HG02943 (cell line): ENCODE measurements around the gene LSR.

ENCODE experiments used
- ATAC-seq: cut with Tn5 transposase; IDR thresholded peaks from one replicate; pipeline ENCODE4 v1.9.1; 2021; ENCODE audit warnings: mild to moderate bottlenecking, low read depth, moderate library complexity; ENCODE audit not compliant: unreplicated experiment

Gene LSR

GRCh38 chr19:35246466-35247092 is 2.2 kb upstream of the LSR start:
- ATAC-seq: no peak

GRCh38 chr19:35247526-35248309 is 1.1 kb upstream of the LSR start:
- peak; percentile 36 for ATAC-seq

GRCh38 chr19:35249146-35249847 is 495 bp downstream of the LSR start:
- ATAC-seq: no peak

- no peak for ATAC-seq
Observed at GRCh38 chr19:35249848-35250711, 1.3 kb downstream of the LSR start.

- no peak for ATAC-seq
Observed at GRCh38 chr19:35251456-35251855, 2.7 kb downstream of the LSR start.

GRCh38 chr19:35253316-35254286 is 4.8 kb downstream of the LSR start:
- no peak for ATAC-seq

- no peak for ATAC-seq
Observed at GRCh38 chr19:35254341-35255297, 5.8 kb downstream of the LSR start.

- ATAC-seq: no peak
Observed at GRCh38 chr19:35256566-35256965, 7.8 kb downstream of the LSR start.

- no peak for ATAC-seq
Observed at GRCh38 chr19:35257113-35257461, 8.3 kb downstream of the LSR start.

GRCh38 chr19:35260694-35261304 is 12.0 kb downstream of the LSR start:
- ATAC-seq: no peak

- no peak for ATAC-seq
Observed at GRCh38 chr19:35261356-35262100, 12.7 kb downstream of the LSR start.

- ATAC-seq: no peak
Observed at GRCh38 chr19:35262101-35262761, 13.4 kb downstream of the LSR start.

GRCh38 chr19:35264268-35265125 is 15.7 kb downstream of the LSR start:
- no peak for ATAC-seq

- ATAC-seq: no peak
Observed at GRCh38 chr19:35265126-35265899, 16.5 kb downstream of the LSR start.

GRCh38 chr19:35265900-35266519 is 17.2 kb downstream of the LSR start:
- no peak for ATAC-seq
